GM18951 (cell line): ENCODE results near the gene RPS29.

Source experiments
- POLR2A ChIP-seq: IDR thresholded peaks from 4 replicates; pipeline ENCODE4 v1.6.1; 2011; ENCODE audit warnings: mild to moderate bottlenecking; ENCODE audit not compliant: insufficient read length, insufficient read depth; ENCODE audit errors: extremely low read depth
- in situ Hi-C: fragments of 300-500 bp; cut with MboI; formaldehyde crosslinking; loops from one replicate; pipeline ENCODE4 v1.12.0; 2022; ENCODE audit warnings: low sequenced_read_pairs, mixed read lengths, inconsistent platforms; ENCODE audit not compliant: unreplicated experiment

RPS29 gene

GRCh38 chr14:49549881-49550280 is 36.3 kb downstream of the RPS29 start:
- TF ChIP-seq POLR2A = no peak
- in situ Hi-C loops = no loop called here

- TF ChIP-seq POLR2A = no peak
- in situ Hi-C loops = no loop called here
Measured at GRCh38 chr14:49549446-49549845, 36.7 kb downstream of the RPS29 start.

GRCh38 chr14:49546766-49547165 is 39.4 kb downstream of the RPS29 start:
- TF ChIP-seq POLR2A = no peak
- in situ Hi-C loops = no loop called here

- no peak for TF ChIP-seq POLR2A
- in situ Hi-C loops = no loop called here
Measured at GRCh38 chr14:49545716-49546115, 40.5 kb downstream of the RPS29 start.

- no peak for TF ChIP-seq POLR2A
- in situ Hi-C loops = no loop called here
Measured at GRCh38 chr14:49545071-49545470, 41.1 kb downstream of the RPS29 start.

GRCh38 chr14:49541049-49541448 is 45.1 kb downstream of the RPS29 start:
- TF ChIP-seq POLR2A = no peak
- in situ Hi-C loops = no loop called here

- TF ChIP-seq POLR2A = no peak
- in situ Hi-C loops = no loop called here
Measured at GRCh38 chr14:49538852-49539251, 47.3 kb downstream of the RPS29 start.
